Measurements from ENCODE around the gene PPP1R8.
"Not testable (repeated sequence)": the region's sequence is repeated elsewhere in the genome, so short reads cannot be mapped to it uniquely, and the experiment has no call there.

The PPP1R8 gene

GRCh38 chr1:27830621-27831440 lies at the start of gene PPP1R8:
Gene PPP1R8 (plus strand): TSS chr1:27830782. CDS start chr1:27830836, 54 bp downstream.
- peak; percentile 88 for DNase-seq

DNA sequence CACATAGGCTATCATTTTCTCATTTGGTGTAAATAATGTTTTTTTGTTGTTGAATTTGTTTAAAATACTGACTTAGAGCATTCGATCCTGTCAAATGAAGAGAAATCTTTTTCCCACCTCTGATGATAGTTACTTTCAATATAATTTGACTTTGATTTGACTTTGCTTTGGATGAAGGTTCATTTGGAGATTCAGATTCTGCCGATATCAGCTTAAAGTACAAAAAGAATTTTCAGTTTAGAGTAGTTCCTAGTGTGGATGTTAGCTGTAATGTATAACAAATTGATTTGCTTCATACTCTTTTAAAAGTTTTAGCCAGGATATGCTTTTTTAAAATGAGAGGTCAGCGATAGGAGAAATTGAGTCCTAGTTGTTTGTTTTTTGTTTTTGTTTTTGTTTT lies 47.6 kb upstream of the PPP1R8 start:
- no peak for DNase-seq

- DNase-seq = no peak
These were observed 45.9 kb upstream of the PPP1R8 start for GRCh38 chr1:27784700-27785099.

- DNase-seq = no peak
These were observed 44.7 kb upstream of the PPP1R8 start for GRCh38 chr1:27785781-27786455.

GRCh38 chr1:27787895-27788294 lies 42.7 kb upstream of the PPP1R8 start:
- no peak for DNase-seq

DNA sequence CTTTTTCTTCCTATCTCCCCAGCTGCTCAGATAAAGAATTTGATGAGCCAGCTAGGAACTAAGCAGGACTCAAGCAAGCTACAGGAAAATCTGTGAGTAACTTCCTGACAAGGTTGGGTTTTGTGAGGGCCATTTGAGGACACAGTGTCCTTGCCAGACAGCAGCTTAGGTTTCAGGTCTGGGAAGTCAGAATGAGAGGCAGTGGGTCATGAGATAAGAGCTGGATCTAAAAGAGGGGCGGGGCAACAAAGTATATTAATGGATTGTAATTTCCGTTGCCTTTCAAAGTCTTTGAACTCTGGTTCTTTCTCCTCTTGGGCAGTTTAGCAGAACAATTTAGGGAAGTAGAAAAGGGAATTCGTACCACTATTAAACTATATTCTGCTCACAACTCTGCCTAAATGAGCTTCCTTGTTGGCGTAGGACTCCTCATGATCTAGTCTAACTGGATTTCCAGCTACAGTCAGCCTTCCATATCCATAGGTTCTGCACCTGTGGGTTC lies 41.0 kb upstream of the PPP1R8 start:
- no peak for DNase-seq

GRCh38 chr1:27790270-27790669 lies 40.3 kb upstream of the PPP1R8 start:
- DNase-seq = not testable (repeated sequence)

DNA sequence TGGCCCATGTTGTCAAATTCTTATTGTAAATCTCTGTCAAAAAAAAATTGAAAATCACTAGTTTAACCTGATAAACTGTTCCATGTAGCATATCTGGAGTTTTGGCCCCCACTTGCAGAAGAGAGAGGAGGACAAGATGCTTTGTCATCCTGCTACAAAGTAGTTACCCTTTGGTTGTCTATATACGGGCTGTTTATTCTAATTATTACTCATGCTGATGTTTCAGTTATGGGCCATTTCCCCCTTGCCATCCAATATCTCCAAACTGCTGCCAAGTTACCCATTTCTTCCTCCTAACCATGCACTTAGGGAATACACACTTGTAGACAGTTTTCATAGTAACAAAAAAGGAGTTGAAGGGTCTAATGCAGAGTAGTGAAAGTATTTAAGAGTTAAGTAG lies 35.0 kb upstream of the PPP1R8 start:
- DNase-seq = no peak

DNA sequence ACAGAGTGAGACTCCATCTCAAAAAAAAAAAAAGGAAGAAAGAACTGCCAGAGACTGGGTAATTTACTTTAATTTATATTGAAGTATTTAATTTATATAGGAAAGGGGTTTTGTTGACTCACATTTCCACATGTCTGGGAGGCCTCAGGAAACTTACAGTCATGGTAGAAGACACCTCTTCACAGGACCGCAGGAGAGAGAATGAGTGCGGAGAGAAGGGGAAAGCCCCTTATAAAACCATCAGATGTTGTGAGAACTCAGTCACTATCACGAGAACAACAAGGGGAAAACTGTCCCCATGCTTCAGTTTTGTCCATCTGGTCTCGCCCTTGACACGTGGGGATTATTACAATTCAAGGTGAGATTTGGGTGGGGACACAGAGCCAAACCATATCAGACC lies 25.8 kb upstream of the PPP1R8 start:
- DNase-seq = no peak

- DNase-seq = no peak
These were observed 23.8 kb upstream of the PPP1R8 start for GRCh38 chr1:27806758-27807157.

GRCh38 chr1:27807385-27807784 lies 23.2 kb upstream of the PPP1R8 start:
- DNase-seq = no peak

GRCh38 chr1:27808131-27808530 lies 22.5 kb upstream of the PPP1R8 start:
- not testable (repeated sequence) for DNase-seq

DNA sequence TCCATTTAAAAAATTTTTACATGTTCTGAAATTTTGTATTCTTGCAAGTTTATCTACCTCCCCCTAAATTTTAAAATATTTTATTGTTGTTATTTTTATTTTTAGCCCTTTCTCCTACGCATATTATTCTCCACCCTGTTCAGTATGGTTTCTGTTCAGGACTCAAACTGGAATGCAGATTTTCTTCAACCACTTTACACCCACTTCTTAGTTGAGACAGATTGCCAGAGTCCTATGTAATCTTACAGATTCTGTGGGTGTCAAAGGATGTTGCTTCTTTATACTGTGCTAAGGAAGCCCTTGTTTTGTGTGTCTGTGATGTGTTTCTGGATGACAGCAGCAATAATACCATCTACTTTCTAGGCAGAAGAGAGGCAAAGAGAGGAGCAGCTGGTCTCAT lies 20.7 kb upstream of the PPP1R8 start:
- DNase-seq = no peak

- no peak for DNase-seq
These were observed 18.7 kb upstream of the PPP1R8 start for GRCh38 chr1:27811741-27812500.

- no peak for DNase-seq
These were observed 13.5 kb upstream of the PPP1R8 start for GRCh38 chr1:27816921-27817630.

DNA sequence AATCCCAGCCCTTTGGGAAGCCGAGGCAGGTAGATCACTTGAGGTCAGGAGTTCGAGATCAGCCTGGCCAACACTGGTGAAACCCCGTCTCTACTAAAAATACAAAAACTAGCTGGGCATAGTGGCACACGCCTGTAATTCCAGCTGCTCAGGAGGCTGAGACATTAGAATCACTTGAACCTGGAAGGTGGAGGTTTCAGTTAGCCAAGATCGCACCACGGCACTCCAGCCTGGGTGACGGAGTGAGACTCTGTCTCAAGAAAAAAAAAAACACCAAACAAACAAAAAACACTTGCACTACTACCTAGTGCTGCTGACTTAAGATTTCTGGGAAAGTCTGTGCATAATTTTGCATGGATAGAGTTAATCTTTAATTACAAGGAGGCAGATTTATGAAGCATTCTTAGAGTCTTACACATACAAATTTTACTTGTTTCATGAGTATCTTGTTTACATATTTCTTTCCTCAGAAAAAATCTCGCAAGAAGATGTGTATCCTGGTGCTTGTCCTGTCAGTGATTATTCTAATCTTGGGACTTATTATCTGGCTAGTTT lies 8.7 kb upstream of the PPP1R8 start:
- DNase-seq = no peak

DNA sequence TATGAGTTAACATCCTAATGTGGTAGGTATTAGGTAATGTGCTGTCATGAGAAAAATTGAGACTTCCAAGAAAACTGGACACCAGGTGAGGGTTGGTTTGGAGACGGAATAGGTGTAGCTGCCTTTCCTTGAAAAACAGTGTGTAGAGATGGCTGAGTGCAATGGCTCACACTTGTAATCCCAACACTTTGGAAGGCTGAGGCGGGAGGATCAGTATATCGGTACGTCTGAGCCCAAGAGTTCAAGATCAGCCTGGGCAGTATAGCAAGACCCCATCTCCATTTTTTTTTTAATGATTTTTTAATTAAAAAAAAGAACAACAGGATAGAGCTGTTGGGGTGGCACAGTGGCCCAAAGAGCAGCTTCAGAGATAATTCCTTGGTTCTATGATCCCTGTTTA lies 6.8 kb upstream of the PPP1R8 start:
- DNase-seq = no peak

DNA sequence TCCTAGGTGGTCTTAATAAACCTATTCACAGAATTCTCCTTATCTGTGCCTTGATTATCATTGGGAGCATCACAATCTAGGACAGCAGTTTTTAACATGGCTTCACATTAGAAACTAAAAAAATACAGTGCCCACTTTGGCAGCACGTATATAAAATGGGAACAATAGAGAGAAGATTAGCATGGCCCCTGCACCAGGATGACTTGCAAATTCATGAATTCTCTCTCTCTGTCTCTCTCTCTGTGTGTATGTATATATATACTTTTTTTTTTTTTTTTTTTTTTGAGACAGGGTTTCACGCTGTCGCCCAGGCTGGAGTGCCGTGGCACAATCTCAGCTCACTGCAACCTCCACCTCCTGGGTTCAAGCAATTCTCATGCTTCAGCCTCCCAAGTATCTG lies 6.2 kb upstream of the PPP1R8 start:
- no peak for DNase-seq

- not testable (repeated sequence) for DNase-seq
These were observed 1.1 kb upstream of the PPP1R8 start for GRCh38 chr1:27829339-27829960.

DNA sequence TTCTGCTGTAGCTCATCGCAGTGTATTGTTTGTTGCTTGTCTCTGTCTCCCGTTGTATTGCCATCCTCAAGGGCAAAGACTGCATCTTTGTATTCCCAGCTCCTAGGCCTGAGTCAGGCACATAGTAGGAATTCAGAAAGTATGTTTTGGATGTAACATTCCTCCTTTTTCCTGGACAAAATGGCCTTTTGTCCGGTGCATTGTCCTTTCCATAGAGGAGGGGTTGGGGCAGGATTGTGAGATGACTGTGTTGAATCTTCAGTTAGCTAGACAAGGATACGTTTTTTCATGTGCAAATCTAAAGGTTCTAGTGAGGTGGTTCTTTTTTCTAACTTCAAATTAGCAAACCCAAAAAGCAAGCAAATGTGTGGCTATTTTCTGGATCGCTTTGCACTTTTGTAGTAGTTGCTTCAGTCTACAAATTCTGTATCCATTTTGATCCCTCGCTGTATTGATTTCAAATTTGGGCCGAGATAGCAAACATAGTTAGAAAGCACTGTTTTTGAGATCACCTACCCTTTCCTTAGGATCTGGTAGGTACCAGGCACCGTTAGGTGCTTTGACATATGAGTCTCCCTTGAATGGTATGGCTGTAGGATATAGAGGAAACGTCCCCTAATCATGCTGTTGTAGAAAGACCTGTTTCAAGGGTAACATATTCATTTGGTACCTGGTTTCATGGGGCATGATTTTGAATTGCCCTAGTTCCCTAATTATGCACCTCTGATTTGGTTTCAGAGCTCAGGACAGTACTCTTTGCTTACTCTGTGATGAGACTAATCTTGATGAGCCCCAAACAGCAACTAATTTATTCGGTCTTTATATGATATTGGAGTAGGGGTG lies 1.2 kb downstream of the PPP1R8 start:
- no peak for DNase-seq

DNA sequence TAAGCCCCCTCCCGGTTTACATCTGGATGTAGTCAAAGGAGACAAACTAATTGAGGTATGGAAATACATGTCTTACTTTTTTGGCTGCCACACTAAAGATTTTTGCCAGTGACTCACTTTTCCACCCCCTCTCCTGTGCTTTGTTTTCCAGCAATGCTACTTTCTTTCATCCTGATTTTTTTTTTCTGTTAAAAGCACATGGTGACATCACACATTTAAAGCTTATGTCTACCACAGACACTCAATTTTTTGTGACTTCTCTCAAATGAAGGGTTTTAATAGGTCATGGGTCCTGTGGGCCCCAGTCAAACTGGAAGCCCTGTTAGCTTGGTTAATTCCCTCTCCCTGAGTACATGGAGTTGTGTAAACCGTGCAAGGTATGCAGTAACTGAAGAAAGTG lies 2.2 kb downstream of the PPP1R8 start:
- DNase-seq = no peak
